Uterus (tissue), 2 donors: ENCODE results near the gene CAPN11.

Experiments
- POLR2A ChIP-seq, 2 donors: fragments of 450-650 bp; IDR thresholded peaks; one replicate each; pipeline ENCODE4 v1.6.1; 2016; ENCODE audit warnings: antibody characterized with exemption in 2 of 2, mild to moderate bottlenecking in 1 of 2, moderate library complexity in 1 of 2
- TF ChIP-seq, protein P1 (sequence below), 4 experiments: fragments of 200-600 bp in 2 of 4; fragments of 450-650 bp in 2 of 4; sonication (generic) in 2 of 4; IDR thresholded peaks; one replicate each; pipeline ENCODE4 v1.5.1; 2016 to 2019; ENCODE audit warnings: antibody characterized with exemption in 4 of 4, mild to moderate bottlenecking in 2 of 4, moderate library complexity in 1 of 4

GRCh38 chr6:44172731-44173500 lies 14.3 kb downstream of the CAPN11 start:
- TF ChIP-seq, protein P1, sequence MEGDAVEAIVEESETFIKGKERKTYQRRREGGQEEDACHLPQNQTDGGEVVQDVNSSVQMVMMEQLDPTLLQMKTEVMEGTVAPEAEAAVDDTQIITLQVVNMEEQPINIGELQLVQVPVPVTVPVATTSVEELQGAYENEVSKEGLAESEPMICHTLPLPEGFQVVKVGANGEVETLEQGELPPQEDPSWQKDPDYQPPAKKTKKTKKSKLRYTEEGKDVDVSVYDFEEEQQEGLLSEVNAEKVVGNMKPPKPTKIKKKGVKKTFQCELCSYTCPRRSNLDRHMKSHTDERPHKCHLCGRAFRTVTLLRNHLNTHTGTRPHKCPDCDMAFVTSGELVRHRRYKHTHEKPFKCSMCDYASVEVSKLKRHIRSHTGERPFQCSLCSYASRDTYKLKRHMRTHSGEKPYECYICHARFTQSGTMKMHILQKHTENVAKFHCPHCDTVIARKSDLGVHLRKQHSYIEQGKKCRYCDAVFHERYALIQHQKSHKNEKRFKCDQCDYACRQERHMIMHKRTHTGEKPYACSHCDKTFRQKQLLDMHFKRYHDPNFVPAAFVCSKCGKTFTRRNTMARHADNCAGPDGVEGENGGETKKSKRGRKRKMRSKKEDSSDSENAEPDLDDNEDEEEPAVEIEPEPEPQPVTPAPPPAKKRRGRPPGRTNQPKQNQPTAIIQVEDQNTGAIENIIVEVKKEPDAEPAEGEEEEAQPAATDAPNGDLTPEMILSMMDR (IDR thresholded peaks at IDR 0.05): peak; percentile 76 to 93 (median 91)
- no peak for TF ChIP-seq POLR2A (IDR thresholded peaks at IDR 0.05)
